Activated CD4-positive, alpha-beta T cell treated with anti-CD3 and anti-CD28 coated beads for 24 hours (primary cell): Measurements from ENCODE around the gene TP53I13.
"Not testable (repeated sequence)": the region's sequence is repeated elsewhere in the genome, so short reads cannot be mapped to it uniquely, and the experiment has no call there.

Experiments
- DNase-seq, 2 donors: peaks; one replicate each; pipeline ENCODE4 v3.0.0-alpha.2; 2020; ENCODE audit warnings: low read depth in 2 of 2

TP53I13 gene

GRCh38 chr17:29568331-29569244, at the start of gene TP53I13:
TP53I13 (plus strand) TSS chr17:29568701; CDS start chr17:29568759, 58 bp downstream.
- DNase-seq, result peak; percentile 78 to 93

- DNase-seq, result no peak
Observed at GRCh38 chr17:29524692-29525091, 43.8 kb upstream of the TP53I13 start.

GRCh38 chr17:29526322-29526721, 42.2 kb upstream of the TP53I13 start:
- no peak for DNase-seq

- no peak for DNase-seq
Observed at GRCh38 chr17:29533976-29534375, 34.5 kb upstream of the TP53I13 start.

GRCh38 chr17:29544066-29544465, 24.4 kb upstream of the TP53I13 start:
- DNase-seq, result no peak

GRCh38 chr17:29546085-29546484, 22.4 kb upstream of the TP53I13 start:
- no peak for DNase-seq

GRCh38 chr17:29546830-29547229, 21.7 kb upstream of the TP53I13 start:
- DNase-seq, result no peak

- no peak for DNase-seq
Observed at GRCh38 chr17:29549177-29549923, 19.2 kb upstream of the TP53I13 start.

GRCh38 chr17:29555840-29556239, 12.7 kb upstream of the TP53I13 start:
- no peak for DNase-seq

GRCh38 chr17:29557085-29557738, 11.3 kb upstream of the TP53I13 start:
- DNase-seq, result no peak

- no peak for DNase-seq
Observed at GRCh38 chr17:29557739-29558116, 10.8 kb upstream of the TP53I13 start.

- DNase-seq, result not testable (repeated sequence)
Observed at GRCh38 chr17:29558139-29558538, 10.4 kb upstream of the TP53I13 start.

GRCh38 chr17:29559640-29560039, 8.9 kb upstream of the TP53I13 start:
- no peak for DNase-seq

GRCh38 chr17:29560316-29560715, 8.2 kb upstream of the TP53I13 start:
- no peak for DNase-seq

GRCh38 chr17:29561554-29562517, 6.7 kb upstream of the TP53I13 start:
- DNase-seq, result no peak

- DNase-seq, result no peak
Observed at GRCh38 chr17:29562615-29563014, 5.9 kb upstream of the TP53I13 start.

- no peak for DNase-seq
Observed at GRCh38 chr17:29563816-29564215, 4.7 kb upstream of the TP53I13 start.

- no peak for DNase-seq
Observed at GRCh38 chr17:29565643-29566472, 2.6 kb upstream of the TP53I13 start.

- DNase-seq, result no peak
Observed at GRCh38 chr17:29566473-29567303, 1.8 kb upstream of the TP53I13 start, which contains the start of gene ABHD15. ABHD15 (minus strand) TSS chr17:29567037; CDS start chr17:29566966, 71 bp downstream.

- DNase-seq, result no peak
Observed at GRCh38 chr17:29567304-29567553, 1.3 kb upstream of the TP53I13 start.
